IMR-90 (cell line): Measurements from ENCODE around the gene ZNF560. TPM values are rescaled to one million over a fixed set of nuclear protein-coding genes. Genes with fewer than 3 reads are reported as not detected.

Source experiments
- ATAC-seq: fragments of 200-7000 bp; cut with Tn5 transposase; 2 replicates; pipeline ENCODE4 v1.9.1; 2020; ENCODE audit warnings: low read depth, mild to moderate bottlenecking, moderate library complexity
- BruUV-seq: library from RNA; stranded (reverse); fragments of 400-500 nt; replicated peaks from 2 replicates; lab custom pipeline; 2021; lab: Mats Ljungman, UMichigan
- CTCF ChIA-PET: fragments of 300-600 bp; formaldehyde crosslinking; extraction: SDS; loops from one replicate; lab custom pipeline; 2021; ENCODE audit warnings: antibody characterized with exemption; lab: Yijun Ruan, JAX
- POLR2A ChIA-PET: fragments of 300-600 bp; sonication (Branson Sonifier 250); formaldehyde crosslinking; loops from one replicate; lab custom pipeline; 2022; ENCODE audit warnings: antibody characterized with exemption; ENCODE audit not compliant: unreplicated experiment; lab: Charles Lee
- DNase-seq: peaks from one replicate; pipeline ENCODE4 v3.0.0; 2013
- H2AFZ ChIP-seq: replicated peaks from 2 replicates; pipeline ENCODE3; 2013; ENCODE audit warnings: low read length, mild to moderate bottlenecking; ENCODE audit not compliant: poor library complexity
- H2AK5ac ChIP-seq: 2 replicates; pipeline ENCODE4 v1.6.1; 2013; ENCODE audit warnings: low read depth, low read length, inconsistent platforms
- H2AK9ac ChIP-seq: replicated peaks from 2 replicates; pipeline ENCODE3; 2013; ENCODE audit warnings: mild to moderate bottlenecking, low read depth, low read length, moderate library complexity; ENCODE audit not compliant: poor library complexity
- H2BK120ac ChIP-seq: 2 replicates; pipeline ENCODE4 v1.6.1; 2013; ENCODE audit warnings: low read depth, low read length, inconsistent platforms
- H2BK15ac ChIP-seq: 3 replicates; pipeline ENCODE4 v1.6.1; 2013; ENCODE audit warnings: low read depth, low read length, inconsistent platforms
- H2BK20ac ChIP-seq: 2 replicates; pipeline ENCODE4 v1.6.1; 2013; ENCODE audit warnings: low read depth, mild to moderate bottlenecking, inconsistent platforms, low read length, moderate library complexity
- H2BK5ac ChIP-seq: 2 replicates; pipeline ENCODE4 v1.6.1; 2013; ENCODE audit warnings: mild to moderate bottlenecking, low read depth, low read length, inconsistent platforms; ENCODE audit not compliant: poor library complexity, severe bottlenecking
- H3K14ac ChIP-seq: replicated peaks from 2 replicates; pipeline ENCODE4 v1.6.1; 2013; ENCODE audit warnings: low read depth, low read length, inconsistent platforms
- H3K18ac ChIP-seq: 2 replicates; pipeline ENCODE4 v1.6.1; 2013; ENCODE audit warnings: low read depth, low read length, control low read depth
- H3K23ac ChIP-seq: 2 replicates; pipeline ENCODE4 v1.6.1; 2013; ENCODE audit warnings: low read depth, low read length, inconsistent platforms
- H3K27ac ChIP-seq: 2 replicates; pipeline ENCODE4 v1.5.1; 2013; ENCODE audit warnings: mild to moderate bottlenecking, control low read depth, low read length; ENCODE audit not compliant: insufficient read depth
- H3K27me3 ChIP-seq: 2 replicates; pipeline ENCODE4 v1.6.1; 2013; ENCODE audit warnings: low read length; ENCODE audit not compliant: control insufficient read depth, insufficient read depth
- H3K36me3 ChIP-seq: 2 replicates; pipeline ENCODE4 v1.6.1; 2013; ENCODE audit warnings: low read length, mixed read lengths; ENCODE audit not compliant: control insufficient read depth, insufficient read depth
- H3K4ac ChIP-seq: 2 replicates; pipeline ENCODE4 v1.6.1; 2013; ENCODE audit warnings: low read depth, low read length, inconsistent platforms
- H3K4me1 ChIP-seq: 2 replicates; pipeline ENCODE4 v1.6.1; 2013; ENCODE audit warnings: low read length, mixed read lengths; ENCODE audit not compliant: control insufficient read depth, insufficient read depth
- H3K4me2 ChIP-seq: 2 replicates; pipeline ENCODE4 v1.6.1; 2013; ENCODE audit warnings: low read depth, mild to moderate bottlenecking, control low read depth, low read length, moderate library complexity
- H3K4me3 ChIP-seq: 2 replicates; pipeline ENCODE4 v1.5.1; 2013; ENCODE audit warnings: low read depth, mild to moderate bottlenecking, control low read depth, low read length, moderate library complexity; ENCODE audit not compliant: insufficient read depth
- H3K56ac ChIP-seq: 2 replicates; pipeline ENCODE4 v1.6.1; 2013; ENCODE audit warnings: low read length, inconsistent platforms; ENCODE audit not compliant: insufficient read depth; ENCODE audit errors: extremely low read depth
- H3K79me1 ChIP-seq, 2 experiments: 2 replicates each; pipeline ENCODE4 v1.6.1; 2013; ENCODE audit warnings: low read length in 2 of 2, inconsistent platforms in 1 of 2, low read depth in 1 of 2
- H3K9ac ChIP-seq: 2 replicates; pipeline ENCODE4 v1.6.1; 2013; ENCODE audit warnings: low read depth, low read length, control low read depth
- H3K9me1 ChIP-seq: 2 replicates; pipeline ENCODE4 v1.6.1; 2013; ENCODE audit warnings: low read length, inconsistent platforms; ENCODE audit not compliant: insufficient read depth
- H3K9me3 ChIP-seq: 2 replicates; pipeline ENCODE4 v1.6.1; 2013; ENCODE audit warnings: low read length; ENCODE audit not compliant: control insufficient read depth, insufficient read depth
- H4K20me1 ChIP-seq: 2 replicates; pipeline ENCODE4 v1.6.1; 2013; ENCODE audit warnings: low read length, inconsistent platforms; ENCODE audit not compliant: insufficient read depth
- H4K5ac ChIP-seq: 2 replicates; pipeline ENCODE4 v1.6.1; 2013; ENCODE audit warnings: mild to moderate bottlenecking, low read depth, low read length, control low read depth
- H4K8ac ChIP-seq, 2 experiments: 2 replicates each; pipeline ENCODE4 v1.6.1; 2013; ENCODE audit warnings: low read depth in 2 of 2, low read length in 2 of 2, control low read depth in 1 of 2, inconsistent platforms in 1 of 2
- H4K91ac ChIP-seq: 2 replicates; pipeline ENCODE4 v1.6.1; 2013; ENCODE audit warnings: low read depth, low read length, inconsistent platforms; ENCODE audit not compliant: insufficient read depth
- CEBPB ChIP-seq: IDR thresholded peaks from 2 replicates; pipeline ENCODE4 v1.6.1; 2012; ENCODE audit warnings: low read depth, low read length, improper control_type of control experiment
- CHD1 ChIP-seq: IDR thresholded peaks from 2 replicates; pipeline ENCODE4 v1.6.1; 2012; ENCODE audit warnings: low read depth, low read length, improper control_type of control experiment
- CTCF ChIP-seq: conservative IDR thresholded peaks from 2 replicates; pipeline ENCODE4 v1.5.1; 2012; ENCODE audit warnings: mild to moderate bottlenecking, low read depth, low read length, improper control_type of control experiment
- ELK1 ChIP-seq: fragments of 150-350 bp; IDR thresholded peaks from 2 replicates; pipeline ENCODE4 v1.6.1; 2016; ENCODE audit warnings: low read depth, mild to moderate bottlenecking, low read length, moderate library complexity, borderline replicate concordance
- FOS ChIP-seq: fragments of 150-350 bp; IDR thresholded peaks from 2 replicates; pipeline ENCODE4 v1.6.1; 2016; ENCODE audit warnings: low read depth, low read length
- MAFK ChIP-seq: IDR thresholded peaks from 2 replicates; pipeline ENCODE4 v1.6.1; 2012; ENCODE audit warnings: low read depth, low read length, improper control_type of control experiment
- MAZ ChIP-seq: IDR thresholded peaks from 2 replicates; pipeline ENCODE4 v1.6.1; 2012; ENCODE audit warnings: low read depth, mild to moderate bottlenecking, low read length, improper control_type of control experiment, moderate library complexity, borderline replicate concordance
- MXI1 ChIP-seq: IDR thresholded peaks from 2 replicates; pipeline ENCODE4 v1.6.1; 2012; ENCODE audit warnings: low read depth, mild to moderate bottlenecking, low read length, moderate library complexity, borderline replicate concordance
- POLR2A ChIP-seq: IDR thresholded peaks from 2 replicates; pipeline ENCODE4 v1.6.1; 2012; ENCODE audit warnings: mild to moderate bottlenecking, low read depth, low read length
- RAD21 ChIP-seq: IDR thresholded peaks from 2 replicates; pipeline ENCODE4 v1.6.1; 2012; ENCODE audit warnings: low read length, improper control_type of control experiment
- RCOR1 ChIP-seq: IDR thresholded peaks from 2 replicates; pipeline ENCODE4 v1.6.1; 2012; ENCODE audit warnings: mild to moderate bottlenecking, low read length, improper control_type of control experiment; ENCODE audit not compliant: insufficient replicate concordance
- RFX5 ChIP-seq: IDR thresholded peaks from 2 replicates; pipeline ENCODE4 v1.8.0; 2012; ENCODE audit warnings: low read depth, mild to moderate bottlenecking, low read length, moderate library complexity
- SMC3 ChIP-seq: fragments of 150-350 bp; IDR thresholded peaks from 2 replicates; pipeline ENCODE4 v1.6.1; 2016; ENCODE audit warnings: low read depth, mild to moderate bottlenecking, antibody characterized with exemption, low read length, moderate library complexity
- WGBS, 2 experiments: methylation state at CpG; one replicate each; pipeline versions ENCODE4 v1.1.5 to v1.1.7; 2013; ENCODE audit warnings: missing lambda C conversion rate in 2 of 2; ENCODE audit not compliant: insufficient read length in 1 of 2; ENCODE audit errors: extremely low coverage in 2 of 2; 5-methylcytosine and 5-hydroxymethylcytosine counted together
- dilution Hi-C: fragments of 300-500 bp; cut with HindIII; formaldehyde crosslinking; loops from one replicate; pipeline ENCODE4 v1.14.3; 2018; ENCODE audit warnings: low sequenced_read_pairs; ENCODE audit not compliant: unreplicated experiment
- in situ Hi-C: fragments of 300-500 bp; cut with MboI; formaldehyde crosslinking; loops from 3 replicates; pipeline ENCODE4 v1.14.3; 2019; ENCODE audit warnings: low sequenced_read_pairs, inconsistent platforms, mixed read lengths
- intact Hi-C: fragments of 100-400 bp; cut with micrococcal nuclease; formaldehyde crosslinking; loops from 2 replicates; pipeline ENCODE4 v1.10.0; 2022
- polyA plus RNA-seq, 3 experiments: library from polyadenylated mRNA; depleted of rRNA; stranded (reverse); fragments of >200 nt; gene quantifications; 2 replicates each; pipeline ENCODE4 v1.2.3, GENCODE V29; 2012; ENCODE audit warnings: low replicate concordance in 1 of 3
- total RNA-seq: library from RNA; depleted of rRNA; stranded (reverse); fragments of >200 nt; gene quantifications from 2 replicates; pipeline ENCODE4 v1.2.3, GENCODE V29; 2012

Gene ZNF560
- total and polyA plus RNA-seq, 2 of the 4 experiments (the other 2 are of a cell fraction) = 0.36 to 0.90 TPM

GRCh38 chr19:9435279-9436268, 62.8 kb downstream of the ZNF560 start, which contains the start of gene ZNF266 (continued):
- TF ChIP-seq MAZ (no peak; the same call in 1 of the 2 replicates), RAD21 (no peak), POLR2A (peak; percentile 74; the same call in 1 of the 2 replicates), CHD1 (no peak), RFX5 (no peak)

- H2BK5ac ChIP-seq = no peak overlapping the region
- H3K18ac ChIP-seq = no peak overlapping the region
- H3K4ac ChIP-seq = no peak overlapping the region
- no peak overlapping the region for H2AFZ ChIP-seq
- BruUV-seq = no TSS peak
- no peak overlapping the region for H3K9ac ChIP-seq
- no peak overlapping the region for H2AK5ac ChIP-seq
- no peak overlapping the region for H4K91ac ChIP-seq
- intact Hi-C loops (loop anchor here (10.0 kb wide), 1 partner anchor 227 kb away; no protein-coding TSS in a partner anchor), in situ Hi-C loops (no loop called here), dilution Hi-C loops (no loop called here)
- H3K4me1 ChIP-seq = no peaks in the 10 kb centered on the region; the same call in 1 of the 2 replicates
- no peak overlapping the region for H2BK15ac ChIP-seq
- no peak overlapping the region for H4K8ac ChIP-seq
- peaks cover 22% of the 10 kb centered on the region for H3K36me3 ChIP-seq
- H2BK120ac ChIP-seq = no peak overlapping the region
- H3K27me3 ChIP-seq = no peaks in the 10 kb centered on the region
- H4K20me1 ChIP-seq = no peaks in the 10 kb centered on the region
- H3K23ac ChIP-seq = no peak overlapping the region
- no peak overlapping the region for H3K14ac ChIP-seq
- no peak overlapping the region for H3K4me2 ChIP-seq
- POLR2A ChIA-PET = no interaction called here
- WGBS, 2 experiments = 80% methylated on average over 4 of the region's 7 CpGs; no CpG with 5 or more reads in 1 of the 2 experiments
- H3K79me1 ChIP-seq = peaks cover 16 to 28% of the 10 kb centered on the region in 2 experiments
- ATAC-seq (no peak), DNase-seq (peak; percentile 29)
- H3K56ac ChIP-seq = no peak overlapping the region
- no peaks in the 10 kb centered on the region for H3K9me3 ChIP-seq
- H3K27ac ChIP-seq = no peak overlapping the region
- CTCF ChIA-PET = no interaction called here
- no peak overlapping the region for H3K4me3 ChIP-seq
- H4K5ac ChIP-seq = no peak overlapping the region
- H3K9me1 ChIP-seq = no peaks in the 10 kb centered on the region
- H2BK20ac ChIP-seq = no peak overlapping the region
- H2AK9ac ChIP-seq = no peak overlapping the region
- TF ChIP-seq MAFK (no peak), ELK1 (no peak), CEBPB (no peak), SMC3 (peak; percentile 29; the same call in 1 of the 2 replicates), RAD21 (peak; percentile 49), FOS (no peak), POLR2A (no peak), RCOR1 (no peak), CHD1 (no peak), MXI1 (no peak), CTCF (peak; percentile 45)
These were observed 66.9 kb downstream of the ZNF560 start for GRCh38 chr19:9431475-9431874.
